Stimulated activated CD4-positive, alpha-beta T cell treated with anti-CD3 and anti-CD28 coated beads, Interleukin-15, amount 100 ng/mL, for 48 hours (primary cell): Measurements from ENCODE around the gene DNM2.
A peak's percentile ranks its signal among the peaks of the same experiment; 100 is the strongest.
"Not testable (repeated sequence)": the region's sequence is repeated elsewhere in the genome, so short reads cannot be mapped to it uniquely, and the experiment has no call there.

ENCODE experiments used
- DNase-seq, 2 donors: peaks; one replicate each; pipeline ENCODE4 v3.0.0-alpha.2; 2020; ENCODE audit warnings: low read depth in 2 of 2

The DNM2 gene

DNA sequence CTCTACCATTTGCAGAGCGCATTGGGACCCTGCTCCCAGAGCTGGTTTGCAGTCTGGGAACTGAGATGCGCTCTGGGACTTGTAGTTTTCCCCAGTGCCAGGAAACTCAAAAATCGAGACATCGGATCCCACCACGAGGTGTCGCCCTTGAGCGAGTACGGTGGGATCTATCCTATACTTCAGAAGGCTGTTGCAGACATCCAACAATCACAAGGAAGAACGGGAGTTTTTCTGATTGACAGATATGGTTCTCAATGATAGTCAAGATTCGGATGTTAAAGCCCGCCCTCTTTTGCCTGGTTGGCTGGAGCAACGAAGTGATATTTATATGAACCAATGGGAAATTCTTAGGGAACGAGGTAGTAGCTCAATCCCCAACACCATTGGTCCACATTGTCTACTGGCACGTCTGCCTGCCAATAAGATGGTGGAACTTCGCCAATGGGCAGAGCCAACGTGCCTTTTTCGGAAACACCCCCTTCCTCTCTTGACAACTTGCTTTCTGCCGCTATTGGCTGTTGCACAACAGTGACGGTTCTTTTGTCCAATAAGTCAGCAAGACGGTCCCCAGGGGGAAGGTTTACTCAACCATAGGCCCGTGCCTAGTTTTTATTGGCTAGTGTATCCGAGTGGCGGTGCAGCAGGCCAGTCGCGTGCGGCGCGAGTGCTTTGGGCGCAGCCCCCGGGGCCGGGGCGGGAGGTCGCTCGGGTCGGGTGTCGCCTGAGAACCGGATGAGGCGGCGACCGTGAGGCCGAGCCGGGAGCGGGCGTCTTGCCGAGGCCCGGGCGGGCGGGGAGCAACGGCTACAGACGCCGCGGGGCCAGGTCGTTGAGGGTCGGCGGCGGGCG, at the start of gene DNM2:
Gene DNM2 (plus strand): TSS at position 724 of the 849 bp plus-strand sequence. CDS start 164 bp downstream, outside the sequence.
- DNase-seq: peak; percentile 96 to 97

DNA sequence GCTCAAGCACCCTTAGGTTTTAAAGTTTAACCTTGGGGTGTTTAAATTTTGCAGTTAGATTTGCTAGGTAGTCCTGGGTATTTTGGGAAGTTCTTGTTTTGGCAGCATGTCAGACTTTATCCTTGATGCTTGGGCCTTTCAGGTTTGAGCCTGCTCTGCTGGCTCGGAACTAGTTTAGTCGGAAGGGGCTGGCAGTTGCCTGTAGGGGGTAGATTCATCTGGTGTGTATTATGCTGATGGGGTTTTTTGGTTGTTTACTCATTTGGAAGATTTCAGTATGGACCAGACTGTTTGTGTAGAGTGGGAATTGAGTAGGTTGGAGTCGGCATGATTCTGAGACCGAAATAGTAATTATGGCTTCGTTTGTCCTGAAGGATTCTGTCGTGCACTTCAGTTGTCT, 48.6 kb upstream of the DNM2 start:
- no peak for DNase-seq

DNA sequence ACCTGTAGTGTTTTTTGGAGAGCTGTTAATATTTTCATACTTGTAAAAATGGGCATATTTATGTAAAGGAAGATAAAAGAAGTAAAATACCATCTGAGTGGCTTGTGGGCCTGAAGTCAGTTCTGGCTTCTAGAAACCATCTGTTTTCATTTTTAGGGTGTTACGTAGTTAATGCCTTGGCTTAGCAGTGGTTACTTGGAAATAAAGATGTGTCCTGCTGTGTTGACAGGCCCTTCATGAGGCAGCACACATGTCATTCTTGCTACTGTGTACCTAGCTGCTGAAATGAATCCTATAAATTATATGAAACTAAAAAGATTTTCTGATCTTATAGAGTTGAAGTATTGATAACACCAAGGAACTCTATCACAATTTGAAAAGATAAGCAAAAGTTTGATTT, 47.7 kb upstream of the DNM2 start:
- no peak for DNase-seq

DNA sequence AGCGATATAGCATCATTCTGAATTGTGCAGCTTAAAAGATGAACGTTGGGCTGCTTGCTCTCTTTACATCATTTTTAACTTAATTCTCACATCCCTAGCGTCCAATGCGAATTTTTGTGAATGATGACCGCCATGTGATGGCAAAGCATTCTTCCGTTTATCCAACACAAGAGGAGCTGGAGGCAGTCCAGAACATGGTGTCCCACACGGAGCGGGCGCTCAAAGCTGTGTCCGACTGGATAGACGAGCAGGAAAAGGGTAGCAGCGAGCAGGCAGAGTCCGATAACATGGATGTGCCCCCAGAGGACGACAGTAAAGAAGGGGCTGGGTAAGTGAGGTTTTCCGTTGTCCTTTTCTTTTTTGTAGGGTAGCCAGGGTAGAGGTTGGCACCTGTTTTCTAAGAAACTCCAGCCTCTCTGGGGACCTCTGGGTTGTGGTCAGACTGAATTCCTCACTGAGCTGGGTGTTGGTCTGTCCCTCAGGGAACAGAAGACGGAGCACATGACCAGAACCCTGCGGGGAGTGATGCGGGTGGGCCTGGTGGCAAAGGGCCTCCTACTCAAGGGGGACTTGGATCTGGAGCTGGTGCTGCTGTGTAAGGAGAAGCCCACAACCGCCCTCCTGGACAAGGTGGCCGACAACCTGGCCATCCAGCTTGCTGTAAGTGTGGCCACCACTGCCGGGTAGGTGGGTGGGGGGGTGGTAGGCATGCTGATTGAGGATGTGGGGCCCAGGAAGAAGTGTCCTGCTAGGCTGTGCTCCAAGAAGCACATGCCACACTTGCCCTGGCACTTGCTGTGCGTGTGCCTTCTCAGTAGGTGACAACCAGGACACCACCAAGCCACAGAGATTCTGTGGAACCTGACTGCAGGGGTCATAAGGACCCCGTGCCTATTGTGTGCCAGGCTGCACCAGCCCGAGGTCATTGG, 46.7 kb upstream of the DNM2 start:
- DNase-seq: no peak

DNA sequence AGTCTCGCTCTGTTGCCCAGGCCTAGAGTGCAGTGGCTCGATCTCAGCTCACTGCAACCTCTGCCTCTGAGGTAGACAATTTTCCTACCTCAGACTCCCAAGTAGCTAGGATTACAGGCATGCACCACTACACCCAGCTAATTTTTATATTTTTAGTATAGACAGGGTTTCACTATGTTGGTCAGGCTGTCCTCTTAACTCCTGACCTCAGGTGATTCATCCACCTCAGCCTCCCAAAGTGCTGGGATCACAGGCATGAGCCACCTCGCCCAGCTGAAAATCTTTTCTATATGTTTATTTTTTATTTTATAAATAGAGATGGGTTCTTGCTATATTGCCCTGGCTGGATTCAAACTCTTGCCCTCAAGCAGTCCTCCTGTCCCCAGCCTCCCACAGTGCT, 46.0 kb upstream of the DNM2 start:
- DNase-seq: not testable (repeated sequence)

- DNase-seq: not testable (repeated sequence)
These were observed 42.7 kb upstream of the DNM2 start for GRCh38 chr19:10675214-10675613.

GRCh38 chr19:10677751-10678150, 40.1 kb upstream of the DNM2 start:
- DNase-seq: no peak

DNA sequence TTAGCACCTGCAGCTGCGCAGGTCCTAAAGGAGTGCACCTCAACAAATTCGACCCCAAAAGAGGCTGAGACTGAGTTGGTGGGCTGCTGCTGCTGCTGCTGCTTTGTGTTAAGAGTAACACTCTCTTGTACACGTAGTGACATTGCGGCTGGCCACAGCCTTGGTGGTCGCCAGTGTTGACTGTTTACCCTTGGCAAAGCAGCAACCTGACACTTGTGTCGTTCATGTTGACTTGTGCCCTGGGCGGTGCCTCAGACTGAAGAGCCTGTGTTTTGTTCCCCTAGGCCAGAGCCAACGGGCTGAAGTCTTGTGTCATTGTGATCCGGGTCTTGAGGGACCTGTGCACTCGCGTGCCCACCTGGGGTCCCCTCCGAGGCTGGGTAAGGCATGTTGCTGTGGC, 39.1 kb upstream of the DNM2 start:
- DNase-seq: no peak

GRCh38 chr19:10679743-10680142, 38.1 kb upstream of the DNM2 start:
- no peak for DNase-seq

DNA sequence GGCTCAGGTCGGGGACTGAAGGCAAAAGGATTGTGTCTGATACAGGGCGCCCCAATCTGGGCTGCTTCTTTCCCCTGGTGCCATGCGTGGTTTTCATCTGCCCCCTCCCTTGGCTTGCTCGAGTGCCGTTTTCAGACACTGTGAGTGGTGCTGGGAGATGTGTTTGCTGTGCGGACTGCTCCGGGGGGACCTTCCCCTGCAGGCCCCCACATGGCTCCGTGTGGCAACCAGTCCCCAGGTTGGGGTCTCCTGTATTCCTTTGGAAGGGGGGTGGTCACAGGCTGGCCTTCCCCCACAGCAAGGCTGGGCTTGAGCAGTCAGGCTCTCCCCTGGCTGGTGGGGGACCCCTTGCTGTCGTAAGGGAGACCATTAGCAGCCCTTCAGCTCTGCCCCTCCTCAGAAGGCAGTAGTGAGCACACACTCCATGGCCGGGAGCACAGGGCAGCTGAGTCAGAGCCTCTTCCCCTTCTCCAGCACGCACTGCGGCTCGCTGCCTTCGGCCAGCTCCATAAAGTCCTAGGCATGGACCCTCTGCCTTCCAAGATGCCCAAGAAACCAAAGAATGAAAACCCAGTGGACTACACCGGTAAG, 37.2 kb upstream of the DNM2 start:
- DNase-seq: no peak

DNA sequence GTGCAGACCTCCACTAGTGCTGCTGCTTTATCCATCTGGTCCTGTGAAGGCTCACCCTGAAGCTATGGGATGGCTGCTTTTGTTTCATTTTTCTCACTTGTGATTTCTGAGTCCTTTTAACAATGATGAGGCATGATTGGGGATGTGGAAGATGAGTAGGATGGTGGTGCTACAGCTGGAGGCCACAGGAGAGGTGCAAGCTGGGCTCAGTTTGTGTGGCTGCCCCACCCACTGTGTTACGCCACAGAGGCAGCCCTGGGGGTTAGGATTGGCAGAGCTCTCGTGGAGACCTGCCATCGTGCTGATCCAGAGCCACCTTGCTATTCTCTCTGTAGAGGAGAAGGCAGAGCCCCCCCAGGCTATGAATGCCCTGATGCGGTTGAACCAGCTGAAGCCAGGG, 36.2 kb upstream of the DNM2 start:
- DNase-seq: no peak

- DNase-seq: no peak
These were observed 35.3 kb upstream of the DNM2 start for GRCh38 chr19:10682397-10683063.

DNA sequence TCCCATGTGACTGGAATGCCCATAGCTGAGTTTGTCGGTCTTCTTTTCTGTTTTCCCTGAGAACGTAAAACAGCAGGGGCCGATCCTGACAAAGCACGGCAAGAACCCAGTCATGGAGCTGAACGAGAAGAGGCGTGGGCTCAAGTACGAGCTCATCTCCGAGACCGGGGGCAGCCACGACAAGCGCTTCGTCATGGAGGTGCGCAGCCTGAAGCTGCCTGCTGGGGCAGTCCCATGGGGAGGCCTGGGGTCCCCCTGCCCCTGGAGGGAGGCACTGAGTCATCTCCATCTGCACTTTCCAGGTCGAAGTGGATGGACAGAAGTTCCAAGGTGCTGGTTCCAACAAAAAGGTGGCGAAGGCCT, 34.8 kb upstream of the DNM2 start:
- DNase-seq: no peak

GRCh38 chr19:10683582-10683981, 34.3 kb upstream of the DNM2 start:
- no peak for DNase-seq

DNA sequence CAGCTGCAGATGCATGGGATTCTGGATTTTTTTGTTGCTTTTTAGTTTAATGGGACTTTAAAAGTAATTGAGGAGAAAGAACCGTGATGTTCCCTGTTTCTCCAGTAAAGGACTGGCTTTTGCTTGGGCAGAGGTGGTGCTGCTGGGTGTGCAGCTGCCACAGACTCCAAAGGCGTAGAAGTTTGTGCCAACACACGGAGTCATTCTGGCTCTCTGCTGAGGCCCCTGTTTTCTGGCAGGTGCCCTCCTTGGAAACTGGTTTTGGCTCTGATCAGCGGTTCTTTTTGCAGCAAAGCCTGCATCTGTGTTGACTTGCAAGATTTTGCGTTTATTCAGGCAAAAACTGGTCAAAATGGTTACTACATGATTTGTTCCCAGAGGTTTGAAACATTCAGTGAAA, 32.7 kb upstream of the DNM2 start:
- DNase-seq: no peak

- no peak for DNase-seq
These were observed 31.7 kb upstream of the DNM2 start for GRCh38 chr19:10686193-10686592.

GRCh38 chr19:10686661-10687517, 31.0 kb upstream of the DNM2 start:
- no peak for DNase-seq

DNA sequence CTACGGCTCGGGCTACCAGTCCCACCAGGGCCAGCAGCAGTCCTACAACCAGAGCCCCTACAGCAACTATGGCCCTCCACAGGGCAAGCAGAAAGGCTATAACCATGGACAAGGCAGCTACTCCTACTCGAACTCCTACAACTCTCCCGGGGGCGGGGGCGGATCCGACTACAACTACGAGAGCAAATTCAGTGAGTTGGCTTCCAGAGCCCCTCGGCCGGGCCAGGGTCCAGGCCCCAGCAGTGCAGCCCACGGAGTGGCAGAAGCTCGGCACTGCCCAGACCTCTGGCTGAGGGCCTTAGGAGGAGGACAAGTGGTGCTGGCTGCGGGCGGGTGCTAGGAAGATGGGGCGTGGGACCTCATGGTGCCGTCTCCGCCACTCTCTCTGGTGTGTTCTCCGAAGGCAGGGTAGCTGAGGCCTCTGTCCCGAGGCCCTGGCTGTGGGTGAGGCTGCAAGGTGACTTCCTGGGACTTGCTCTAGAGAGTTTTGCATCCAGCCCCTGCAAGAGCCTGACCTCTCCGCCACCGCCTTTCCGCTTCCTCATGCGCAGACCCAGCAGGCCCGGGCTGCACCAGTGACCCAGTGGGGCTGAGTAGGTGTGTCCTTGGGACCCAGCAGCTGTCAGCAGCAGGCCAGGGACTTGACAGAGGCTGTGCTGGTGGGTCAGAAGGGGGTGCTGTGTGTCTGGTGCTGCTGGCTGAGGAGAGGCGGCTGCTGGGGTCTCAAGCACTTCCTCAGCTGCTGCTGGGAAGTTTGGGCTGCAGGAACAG, 30.2 kb upstream of the DNM2 start:
- no peak for DNase-seq

DNA sequence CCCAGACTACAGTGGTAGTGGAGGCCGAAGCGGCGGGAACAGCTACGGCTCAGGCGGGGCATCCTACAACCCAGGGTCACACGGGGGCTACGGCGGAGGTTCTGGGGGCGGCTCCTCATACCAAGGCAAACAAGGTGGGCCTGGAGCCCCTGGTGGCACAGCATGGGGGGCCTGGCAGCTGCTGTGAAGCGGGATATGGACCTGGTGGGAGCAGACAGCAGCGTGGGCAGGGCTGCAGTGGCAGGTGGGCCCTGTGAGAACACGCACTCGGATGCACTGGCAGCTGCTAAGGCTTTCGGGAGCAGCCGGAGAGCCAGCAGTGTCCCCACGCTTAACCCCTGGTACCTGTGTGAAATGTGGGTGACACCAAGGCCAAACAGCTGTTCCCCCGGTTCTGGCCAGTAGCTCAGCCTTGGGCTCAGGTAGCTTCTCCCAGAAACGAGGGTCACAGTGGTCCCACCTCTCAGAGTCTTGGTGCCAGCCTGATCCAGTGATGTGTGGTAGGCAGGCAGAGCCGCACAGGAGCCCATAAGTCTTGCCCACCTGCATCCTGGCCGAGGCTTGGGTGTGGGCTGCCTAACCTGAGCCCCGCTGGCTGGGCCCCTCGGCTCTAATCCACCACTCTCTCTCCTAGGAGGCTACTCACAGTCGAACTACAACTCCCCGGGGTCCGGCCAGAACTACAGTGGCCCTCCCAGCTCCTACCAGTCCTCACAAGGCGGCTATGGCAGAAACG, 29.2 kb upstream of the DNM2 start:
- DNase-seq: no peak
